ENCODE measurements around the gene TNC. TPM values are rescaled to one million over a fixed set of nuclear protein-coding genes. Genes with fewer than 3 reads are reported as not detected.

Gene TNC
- total and polyA plus RNA-seq, 10 of the 15 experiments (the other 5 are each of a cell fraction or from before 2014, with no cell fraction given) = 0.05 to 4.2 (median 0.14) TPM

DNA sequence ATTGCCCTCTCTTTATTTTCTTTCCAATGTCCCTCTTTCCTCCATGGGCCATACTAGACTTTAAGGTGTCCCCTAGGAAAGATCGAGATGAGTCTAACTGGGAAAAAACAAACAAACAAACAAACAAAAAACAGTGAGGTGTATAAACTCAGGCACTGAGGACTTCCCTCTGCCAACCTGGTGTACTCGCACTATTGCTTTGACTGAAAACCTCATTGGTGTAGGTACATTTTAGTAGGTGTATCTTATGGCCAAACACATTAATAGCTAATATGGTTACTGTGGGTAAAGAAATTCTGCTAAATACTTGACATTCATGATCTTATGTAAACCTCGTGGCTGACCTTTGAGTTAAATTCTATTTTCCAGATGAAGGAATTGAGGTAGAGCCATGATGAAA lies 74.3 kb downstream of the TNC start:
- Histone ChIP-seq H3K27me3 (replicated peaks in 1 of 2; ENCODE audit: control insufficient read depth in 2 of 2, insufficient read depth in 2 of 2, low read length in 1 of 2) (peaks cover 0 to 2% of the 10 kb centered on the region in 2 experiments; a peak in 2 of 4 replicates), H3K36me3 (ENCODE audit: control insufficient read depth in 2 of 2, insufficient read depth in 2 of 2, low read length in 1 of 2) (no peaks in the 10 kb centered on the region), H3K4me2 (ENCODE audit: control insufficient read depth, insufficient read depth) (no peak overlapping the region), H3K27ac (ENCODE audit: control insufficient read depth, insufficient read depth) (no peak overlapping the region), H3K9ac (ENCODE audit: control insufficient read depth, insufficient read depth, low read length) (no peak overlapping the region), H3K79me2 (ENCODE audit: control insufficient read depth, insufficient read depth, low read length) (no peaks in the 10 kb centered on the region), H3K4me3 (no peak overlapping the region), H2AFZ (ENCODE audit: control insufficient read depth, low read depth, low read length) (no peak overlapping the region), H4K20me1 (ENCODE audit: control insufficient read depth, insufficient read depth) (no peaks in the 10 kb centered on the region), H3K4me1 (ENCODE audit: control insufficient read depth, insufficient read depth, low read length) (peaks cover 3% of the 10 kb centered on the region; the same call in 1 of the 2 replicates), H3K9me3 (replicated peaks; ENCODE audit: control insufficient read depth, insufficient read depth, low read length) (no peaks in the 10 kb centered on the region)
- intact Hi-C loops (cut with micrococcal nuclease; ENCODE audit: unreplicated experiment) = no loop called here
- ATAC-seq (0 out of 3 replicates have a peak, but pooled peaks have one; percentile 27), FAIRE-seq (peak; percentile 7), DNase-seq (ENCODE audit: low read depth, low spot score) (no peak)
- ChIA-PET SMC1A (ENCODE audit: uncharacterized antibody, unreplicated experiment) (no interaction called here), CTCF (interaction anchor here (0.8 kb wide), 1 partner anchor 18 kb away, joined by 3 read pairs; no protein-coding TSS in a partner anchor), POLR2A (no interaction called here), RAD21 (ENCODE audit: unreplicated experiment) (interaction anchor here (1.1 to 1.7 kb wide), 2 partner anchors 21 to 29 kb away, joined by 3 read pairs; no protein-coding TSS in a partner anchor)
- BruUV-seq (replicated peaks) = no TSS peak
- in situ Hi-C loops (cut with MboI) = no loop called here
- 0% methylated on average over 3 of the region's 3 CpGs for WGBS (ENCODE audit: insufficient coverage, insufficient replicate concordance, low lambda C conversion rate, missing lambda C conversion rate)
- TF ChIP-seq CBX3 (IDR thresholded peaks at IDR 0.05; ENCODE audit: borderline replicate concordance, low read depth) = no peak
- no peak for TF ChIP-seq NR2C2 (IDR thresholded peaks at IDR 0.05; ENCODE audit: borderline replicate concordance, control insufficient read depth, insufficient read length, low read depth)
- TF ChIP-seq, protein P1, sequence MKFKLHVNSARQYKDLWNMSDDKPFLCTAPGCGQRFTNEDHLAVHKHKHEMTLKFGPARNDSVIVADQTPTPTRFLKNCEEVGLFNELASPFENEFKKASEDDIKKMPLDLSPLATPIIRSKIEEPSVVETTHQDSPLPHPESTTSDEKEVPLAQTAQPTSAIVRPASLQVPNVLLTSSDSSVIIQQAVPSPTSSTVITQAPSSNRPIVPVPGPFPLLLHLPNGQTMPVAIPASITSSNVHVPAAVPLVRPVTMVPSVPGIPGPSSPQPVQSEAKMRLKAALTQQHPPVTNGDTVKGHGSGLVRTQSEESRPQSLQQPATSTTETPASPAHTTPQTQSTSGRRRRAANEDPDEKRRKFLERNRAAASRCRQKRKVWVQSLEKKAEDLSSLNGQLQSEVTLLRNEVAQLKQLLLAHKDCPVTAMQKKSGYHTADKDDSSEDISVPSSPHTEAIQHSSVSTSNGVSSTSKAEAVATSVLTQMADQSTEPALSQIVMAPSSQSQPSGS (IDR thresholded peaks at IDR 0.05; ENCODE audit: low read length) = no peak
- TF ChIP-seq, protein P2, sequence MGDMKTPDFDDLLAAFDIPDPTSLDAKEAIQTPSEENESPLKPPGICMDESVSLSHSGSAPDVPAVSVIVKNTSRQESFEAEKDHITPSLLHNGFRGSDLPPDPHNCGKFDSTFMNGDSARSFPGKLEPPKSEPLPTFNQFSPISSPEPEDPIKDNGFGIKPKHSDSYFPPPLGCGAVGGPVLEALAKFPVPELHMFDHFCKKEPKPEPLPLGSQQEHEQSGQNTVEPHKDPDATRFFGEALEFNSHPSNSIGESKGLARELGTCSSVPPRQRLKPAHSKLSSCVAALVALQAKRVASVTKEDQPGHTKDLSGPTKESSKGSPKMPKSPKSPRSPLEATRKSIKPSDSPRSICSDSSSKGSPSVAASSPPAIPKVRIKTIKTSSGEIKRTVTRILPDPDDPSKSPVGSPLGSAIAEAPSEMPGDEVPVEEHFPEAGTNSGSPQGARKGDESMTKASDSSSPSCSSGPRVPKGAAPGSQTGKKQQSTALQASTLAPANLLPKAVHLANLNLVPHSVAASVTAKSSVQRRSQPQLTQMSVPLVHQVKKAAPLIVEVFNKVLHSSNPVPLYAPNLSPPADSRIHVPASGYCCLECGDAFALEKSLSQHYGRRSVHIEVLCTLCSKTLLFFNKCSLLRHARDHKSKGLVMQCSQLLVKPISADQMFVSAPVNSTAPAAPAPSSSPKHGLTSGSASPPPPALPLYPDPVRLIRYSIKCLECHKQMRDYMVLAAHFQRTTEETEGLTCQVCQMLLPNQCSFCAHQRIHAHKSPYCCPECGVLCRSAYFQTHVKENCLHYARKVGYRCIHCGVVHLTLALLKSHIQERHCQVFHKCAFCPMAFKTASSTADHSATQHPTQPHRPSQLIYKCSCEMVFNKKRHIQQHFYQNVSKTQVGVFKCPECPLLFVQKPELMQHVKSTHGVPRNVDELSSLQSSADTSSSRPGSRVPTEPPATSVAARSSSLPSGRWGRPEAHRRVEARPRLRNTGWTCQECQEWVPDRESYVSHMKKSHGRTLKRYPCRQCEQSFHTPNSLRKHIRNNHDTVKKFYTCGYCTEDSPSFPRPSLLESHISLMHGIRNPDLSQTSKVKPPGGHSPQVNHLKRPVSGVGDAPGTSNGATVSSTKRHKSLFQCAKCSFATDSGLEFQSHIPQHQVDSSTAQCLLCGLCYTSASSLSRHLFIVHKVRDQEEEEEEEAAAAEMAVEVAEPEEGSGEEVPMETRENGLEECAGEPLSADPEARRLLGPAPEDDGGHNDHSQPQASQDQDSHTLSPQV (IDR thresholded peaks at IDR 0.05) = no peak
- TF ChIP-seq POLR2AphosphoS5 (IDR thresholded peaks at IDR 0.05; ENCODE audit: low read length) = no peak
- no peak for TF ChIP-seq KAT2A (conservative IDR thresholded peaks at IDR 0.05; ENCODE audit: control insufficient read depth, low read depth, low read length)
- no peak for TF ChIP-seq SMC3 (IDR thresholded peaks at IDR 0.05; ENCODE audit: borderline replicate concordance, low read length)
- no peak for TF ChIP-seq ESRRA (IDR thresholded peaks at IDR 0.05; ENCODE audit: low read length)
- no peak for TF ChIP-seq HDGF (IDR thresholded peaks at IDR 0.05)
- no peak for TF ChIP-seq IKZF1 (conservative IDR thresholded peaks at IDR 0.05)
- TF ChIP-seq POLR2A (IDR thresholded peaks at IDR 0.05; ENCODE audit: low read depth, low read length) = no peak
- TF ChIP-seq, protein P3, sequence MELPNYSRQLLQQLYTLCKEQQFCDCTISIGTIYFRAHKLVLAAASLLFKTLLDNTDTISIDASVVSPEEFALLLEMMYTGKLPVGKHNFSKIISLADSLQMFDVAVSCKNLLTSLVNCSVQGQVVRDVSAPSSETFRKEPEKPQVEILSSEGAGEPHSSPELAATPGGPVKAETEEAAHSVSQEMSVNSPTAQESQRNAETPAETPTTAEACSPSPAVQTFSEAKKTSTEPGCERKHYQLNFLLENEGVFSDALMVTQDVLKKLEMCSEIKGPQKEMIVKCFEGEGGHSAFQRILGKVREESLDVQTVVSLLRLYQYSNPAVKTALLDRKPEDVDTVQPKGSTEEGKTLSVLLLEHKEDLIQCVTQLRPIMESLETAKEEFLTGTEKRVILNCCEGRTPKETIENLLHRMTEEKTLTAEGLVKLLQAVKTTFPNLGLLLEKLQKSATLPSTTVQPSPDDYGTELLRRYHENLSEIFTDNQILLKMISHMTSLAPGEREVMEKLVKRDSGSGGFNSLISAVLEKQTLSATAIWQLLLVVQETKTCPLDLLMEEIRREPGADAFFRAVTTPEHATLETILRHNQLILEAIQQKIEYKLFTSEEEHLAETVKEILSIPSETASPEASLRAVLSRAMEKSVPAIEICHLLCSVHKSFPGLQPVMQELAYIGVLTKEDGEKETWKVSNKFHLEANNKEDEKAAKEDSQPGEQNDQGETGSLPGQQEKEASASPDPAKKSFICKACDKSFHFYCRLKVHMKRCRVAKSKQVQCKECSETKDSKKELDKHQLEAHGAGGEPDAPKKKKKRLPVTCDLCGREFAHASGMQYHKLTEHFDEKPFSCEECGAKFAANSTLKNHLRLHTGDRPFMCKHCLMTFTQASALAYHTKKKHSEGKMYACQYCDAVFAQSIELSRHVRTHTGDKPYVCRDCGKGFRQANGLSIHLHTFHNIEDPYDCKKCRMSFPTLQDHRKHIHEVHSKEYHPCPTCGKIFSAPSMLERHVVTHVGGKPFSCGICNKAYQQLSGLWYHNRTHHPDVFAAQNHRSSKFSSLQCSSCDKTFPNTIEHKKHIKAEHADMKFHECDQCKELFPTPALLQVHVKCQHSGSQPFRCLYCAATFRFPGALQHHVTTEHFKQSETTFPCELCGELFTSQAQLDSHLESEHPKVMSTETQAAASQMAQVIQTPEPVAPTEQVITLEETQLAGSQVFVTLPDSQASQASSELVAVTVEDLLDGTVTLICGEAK (IDR thresholded peaks at IDR 0.05; ENCODE audit: borderline replicate concordance) = no peak
- TF ChIP-seq, protein P4, sequence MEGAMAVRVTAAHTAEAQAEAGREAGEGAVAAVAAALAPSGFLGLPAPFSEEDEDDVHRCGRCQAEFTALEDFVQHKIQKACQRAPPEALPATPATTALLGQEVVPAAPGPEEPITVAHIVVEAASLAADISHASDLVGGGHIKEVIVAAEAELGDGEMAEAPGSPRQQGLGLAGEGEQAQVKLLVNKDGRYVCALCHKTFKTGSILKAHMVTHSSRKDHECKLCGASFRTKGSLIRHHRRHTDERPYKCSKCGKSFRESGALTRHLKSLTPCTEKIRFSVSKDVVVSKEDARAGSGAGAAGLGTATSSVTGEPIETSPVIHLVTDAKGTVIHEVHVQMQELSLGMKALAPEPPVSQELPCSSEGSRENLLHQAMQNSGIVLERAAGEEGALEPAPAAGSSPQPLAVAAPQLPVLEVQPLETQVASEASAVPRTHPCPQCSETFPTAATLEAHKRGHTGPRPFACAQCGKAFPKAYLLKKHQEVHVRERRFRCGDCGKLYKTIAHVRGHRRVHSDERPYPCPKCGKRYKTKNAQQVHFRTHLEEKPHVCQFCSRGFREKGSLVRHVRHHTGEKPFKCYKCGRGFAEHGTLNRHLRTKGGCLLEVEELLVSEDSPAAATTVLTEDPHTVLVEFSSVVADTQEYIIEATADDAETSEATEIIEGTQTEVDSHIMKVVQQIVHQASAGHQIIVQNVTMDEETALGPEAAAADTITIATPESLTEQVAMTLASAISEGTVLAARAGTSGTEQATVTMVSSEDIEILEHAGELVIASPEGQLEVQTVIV (IDR thresholded peaks at IDR 0.05; ENCODE audit: borderline replicate concordance, partially characterized antibody) = no peak
